Stomach (tissue), 9 donors: Measurements from ENCODE around the gene PPP2R2B. TPM values are rescaled to one million over a fixed set of nuclear protein-coding genes. Genes with fewer than 3 reads are reported as not detected.

Source experiments
- DNase-seq, 2 donors: peaks; one replicate each; pipeline versions ENCODE4 v3.0.0 to v3.0.0-alpha.2; 2013 to 2019
- H3K27ac ChIP-seq, 5 donors: fragments of 200-600 bp in 4 of 5; sonication (generic) in 4 of 5; one replicate each; pipeline ENCODE4 v1.5.1; 2013 to 2019; ENCODE audit warnings: mild to moderate bottlenecking in 1 of 5, moderate library complexity in 1 of 5
- H3K27me3 ChIP-seq, 3 donors: fragments of 200-600 bp; sonication (generic); one replicate each; pipeline ENCODE4 v1.5.1; 2017 to 2019; ENCODE audit warnings: mixed run types in 1 of 3
- H3K36me3 ChIP-seq, 4 donors: fragments of 200-600 bp; sonication (generic); 1 replicate in 3 of 4; 2 replicates in 1 of 4; pipeline ENCODE4 v1.5.1; 2016 to 2019
- H3K4me1 ChIP-seq, 4 donors: fragments of 200-600 bp; sonication (generic); one replicate each; pipeline ENCODE4 v1.5.1; 2016 to 2019
- H3K4me3 ChIP-seq, 4 donors: fragments of 200-600 bp; sonication (generic) in 3 of 4; one replicate each; pipeline ENCODE4 v1.5.1; 2016 to 2019; ENCODE audit warnings: mild to moderate bottlenecking in 1 of 4
- H3K9me3 ChIP-seq, 4 donors: fragments of 200-600 bp; sonication (generic); one replicate each; pipeline ENCODE4 v1.5.1; 2016 to 2019
- CTCF ChIP-seq, 7 experiments: fragments of 450-650 bp in 4 of 7; fragments of 200-600 bp in 3 of 7; sonication (generic) in 3 of 7; IDR thresholded peaks; one replicate each; pipeline ENCODE4 v1.5.1; 2016 to 2019; ENCODE audit warnings: antibody characterized with exemption in 7 of 7, control low read depth in 2 of 7, mild to moderate bottlenecking in 1 of 7
- EP300 ChIP-seq: sonication (generic); formaldehyde crosslinking; IDR thresholded peaks from one replicate; pipeline ENCODE4 v1.6.1; 2017; ENCODE audit warnings: antibody characterized with exemption
- POLR2A ChIP-seq, 4 donors: fragments of 450-650 bp; IDR thresholded peaks; one replicate each; pipeline ENCODE4 v1.6.1; 2016; ENCODE audit warnings: antibody characterized with exemption in 4 of 4, control low read depth in 2 of 4, mild to moderate bottlenecking in 1 of 4, moderate library complexity in 1 of 4
- POLR2AphosphoS5 ChIP-seq, 3 donors: sonication (generic); formaldehyde crosslinking; IDR thresholded peaks; one replicate each; pipeline ENCODE4 v1.6.1; 2016; ENCODE audit warnings: antibody characterized with exemption in 3 of 3
- WGBS, 5 donors: extraction: QIAGEN DNeasy Blood & Tissue Kit in 3 of 5; methylation state at CpG; one replicate each; pipeline versions ENCODE4 v1.1.5 to v1.1.7; 2013 to 2018; 5-methylcytosine and 5-hydroxymethylcytosine counted together
- intact Hi-C: fragments of 100-400 bp; cut with DNase I; formaldehyde crosslinking; loops from one replicate; pipeline ENCODE4 v1.15.1; 2023; ENCODE audit warnings: low total_unique reads
- polyA plus RNA-seq, 3 donors: library from polyadenylated mRNA; stranded (reverse); fragments of 200-250 nt; gene quantifications; one replicate each; pipeline ENCODE4 v1.2.3, GENCODE V29; 2013
- total RNA-seq, 5 donors: library from RNA; depleted of rRNA; stranded (reverse); fragments of >200 nt; gene quantifications; one replicate each; pipeline versions ENCODE4 v1.1.0 to v1.2.3, GENCODE V29; 2014 to 2016
- donor health status: healthy with polysubstance abuse.
- donor health status: Bipolar disorder and iron deficiency.
- donor health status: healthy.

Gene PPP2R2B
- total and polyA plus RNA-seq, 8 donors, result under 0.01 to 4.6 (median 0.75) TPM; not detected in 1

DNA sequence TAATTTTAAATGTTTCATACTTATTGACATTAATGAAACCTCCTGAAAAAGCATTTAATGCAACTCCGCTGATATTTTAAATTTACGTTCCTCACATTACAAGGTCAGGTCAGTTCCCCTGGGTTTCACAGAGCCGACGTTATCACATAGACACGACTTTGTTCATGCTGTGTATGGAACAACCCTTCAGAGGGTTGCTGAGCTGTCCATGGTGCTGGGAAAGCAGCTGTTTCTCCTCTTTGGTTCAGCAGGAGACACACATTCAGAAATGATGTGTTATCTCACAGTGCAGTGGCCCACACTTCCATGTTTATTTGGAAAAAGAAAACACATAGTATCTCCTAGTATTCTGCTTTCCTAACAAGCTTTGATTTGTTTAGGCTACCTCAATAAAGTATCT is 53.5 kb downstream of the PPP2R2B start:
- intact Hi-C loops, result no loop called here
- no peak overlapping the region for H3K27ac ChIP-seq
- H3K4me1 ChIP-seq, result no peaks in the 10 kb centered on the region
- TF ChIP-seq POLR2AphosphoS5 (IDR thresholded peaks at IDR 0.05), result no peak
- TF ChIP-seq POLR2A (IDR thresholded peaks at IDR 0.05), result no peak
- no peak for TF ChIP-seq EP300
- TF ChIP-seq CTCF (IDR thresholded peaks at IDR 0.05), result no peak
- no peaks in the 10 kb centered on the region for H3K9me3 ChIP-seq
- WGBS, 5 donors, result 15 to 29% (median 21%) methylated on average over 5 of the region's 5 CpGs
- no peaks in the 10 kb centered on the region for H3K36me3 ChIP-seq
- no peak overlapping the region for H3K4me3 ChIP-seq
- H3K27me3 ChIP-seq, result no peaks in the 10 kb centered on the region
- DNase-seq, result peak in 1 of 2 donors; percentile 82

- intact Hi-C loops, result no loop called here
- no peak overlapping the region for H3K4me3 ChIP-seq
- no peak for TF ChIP-seq CTCF (IDR thresholded peaks at IDR 0.05)
- TF ChIP-seq POLR2A (IDR thresholded peaks at IDR 0.05), result no peak
- no peak for TF ChIP-seq POLR2AphosphoS5 (IDR thresholded peaks at IDR 0.05)
- TF ChIP-seq EP300, result no peak
- no peak for DNase-seq
- H3K36me3 ChIP-seq, result no peaks in the 10 kb centered on the region
- no peaks in the 10 kb centered on the region for H3K4me1 ChIP-seq
- no peak overlapping the region for H3K27ac ChIP-seq
- no peaks in the 10 kb centered on the region for H3K9me3 ChIP-seq
- H3K27me3 ChIP-seq, result no peaks in the 10 kb centered on the region
- WGBS, 5 donors, result 81 to 91% (median 85%) methylated on average over 3 of the region's 3 CpGs
Measured at GRCh38 chr5:146821732-146822131, 56.8 kb downstream of the PPP2R2B start.

- 90 to 96% (median 94%) methylated on average over 3 of the region's 3 CpGs for WGBS, 5 donors
- Histone ChIP-seq H3K4me1 (peaks cover 0 to 2% (median 0%) of the 10 kb centered on the region in 4 donors), H3K27me3 (no peaks in the 10 kb centered on the region), H3K9me3 (no peaks in the 10 kb centered on the region), H3K36me3 (no peaks in the 10 kb centered on the region), H3K4me3 (no peak overlapping the region), H3K27ac (no peak overlapping the region)
- no peak for DNase-seq
- no peak for TF ChIP-seq CTCF (IDR thresholded peaks at IDR 0.05)
- TF ChIP-seq EP300, result no peak
- no peak for TF ChIP-seq POLR2A (IDR thresholded peaks at IDR 0.05)
- intact Hi-C loops, result no loop called here
Measured at GRCh38 chr5:146820987-146821386, 57.6 kb downstream of the PPP2R2B start.

- no peaks in the 10 kb centered on the region for H3K36me3 ChIP-seq
- no peaks in the 10 kb centered on the region for H3K9me3 ChIP-seq
- intact Hi-C loops, result no loop called here
- H3K4me1 ChIP-seq, result peaks cover 0 to 6% (median 0%) of the 10 kb centered on the region in 4 donors
- H3K27ac ChIP-seq, result no peak overlapping the region
- TF ChIP-seq CTCF (IDR thresholded peaks at IDR 0.05) (no peak), POLR2A (IDR thresholded peaks at IDR 0.05) (no peak), POLR2AphosphoS5 (IDR thresholded peaks at IDR 0.05) (no peak), EP300 (no peak)
- no peaks in the 10 kb centered on the region for H3K27me3 ChIP-seq
- 40 to 59% (median 53%) methylated on average over 2 of the region's 2 CpGs for WGBS, 5 donors
- no peak overlapping the region for H3K4me3 ChIP-seq
- DNase-seq, result no peak
Measured at GRCh38 chr5:146818822-146819221, 59.7 kb downstream of the PPP2R2B start.
